Inflammatory macrophage treated with lipopolysaccharide for 4 hours (primary cell): ENCODE measurements around the gene SEC22C.

Source experiments
- DNase-seq: peaks from one replicate; pipeline ENCODE4 v3.0.0-alpha.2; 2020

Gene SEC22C

GRCh38 chr3:42533161-42533897, 48.4 kb downstream of the SEC22C start:
- DNase-seq = no peak

- DNase-seq = no peak
Measured at GRCh38 chr3:42532229-42532628, 49.5 kb downstream of the SEC22C start.

GRCh38 chr3:42531470-42531869, 50.3 kb downstream of the SEC22C start:
- DNase-seq = no peak

- DNase-seq = no peak
Measured at GRCh38 chr3:42530073-42530472, 51.7 kb downstream of the SEC22C start.

GRCh38 chr3:42529468-42529867, 52.3 kb downstream of the SEC22C start:
- DNase-seq = no peak

- DNase-seq = no peak
Measured at GRCh38 chr3:42527368-42527917, 54.3 kb downstream of the SEC22C start.

- no peak for DNase-seq
Measured at GRCh38 chr3:42526616-42527367, 55.0 kb downstream of the SEC22C start.

- DNase-seq = no peak
Measured at GRCh38 chr3:42525736-42526345, 55.9 kb downstream of the SEC22C start.

GRCh38 chr3:42525212-42525611, 56.6 kb downstream of the SEC22C start:
- no peak for DNase-seq

- DNase-seq = no peak
Measured at GRCh38 chr3:42524751-42525150, 57.0 kb downstream of the SEC22C start.

- no peak for DNase-seq
Measured at GRCh38 chr3:42520906-42521305, 60.9 kb downstream of the SEC22C start.

GRCh38 chr3:42520336-42520735, 61.4 kb downstream of the SEC22C start:
- DNase-seq = no peak

- no peak for DNase-seq
Measured at GRCh38 chr3:42519568-42519962, 62.2 kb downstream of the SEC22C start.

- DNase-seq = no peak
Measured at GRCh38 chr3:42518800-42519567, 62.8 kb downstream of the SEC22C start.

- DNase-seq = no peak
Measured at GRCh38 chr3:42517117-42517516, 64.7 kb downstream of the SEC22C start.

GRCh38 chr3:42516443-42516842, 65.3 kb downstream of the SEC22C start:
- no peak for DNase-seq

- no peak for DNase-seq
Measured at GRCh38 chr3:42515976-42516375, 65.8 kb downstream of the SEC22C start.

- no peak for DNase-seq
Measured at GRCh38 chr3:42515391-42515916, 66.3 kb downstream of the SEC22C start.

- DNase-seq = no peak
Measured at GRCh38 chr3:42514876-42515275, 66.9 kb downstream of the SEC22C start.

- DNase-seq = no peak
Measured at GRCh38 chr3:42513521-42513920, 68.2 kb downstream of the SEC22C start.

GRCh38 chr3:42513121-42513520, 68.6 kb downstream of the SEC22C start:
- DNase-seq = no peak

- DNase-seq = peak; percentile 35
Measured at GRCh38 chr3:42511736-42512135, 70.0 kb downstream of the SEC22C start.

GRCh38 chr3:42511201-42511600, 70.6 kb downstream of the SEC22C start:
- no peak for DNase-seq
